Heart left ventricle (tissue), 16 donors: ENCODE results near the gene NFAT5. TPM values are rescaled to one million over a fixed set of nuclear protein-coding genes. Genes with fewer than 3 reads are reported as not detected.

Experiments used
- ATAC-seq, 4 donors: fragments of 200-7000 bp; cut with Tn5 transposase; one replicate each; pipeline ENCODE4 v1.9.1; 2020 to 2022; ENCODE audit warnings: moderate library complexity in 4 of 4, mild to moderate bottlenecking in 3 of 4, moderate number of reproducible peaks in 1 of 4
- DNase-seq, 5 donors: peaks; one replicate each; pipeline ENCODE4 v3.0.0-alpha.2; 2020
- H3K27ac ChIP-seq, 12 donors: fragments of 200-600 bp; sonication (generic) in 4 of 12; one replicate each; pipeline versions ENCODE4 v1.5.0 to v1.8.0; 2016 to 2022; ENCODE audit warnings: mild to moderate bottlenecking in 2 of 12
- H3K27me3 ChIP-seq, 9 donors: fragments of 200-600 bp; sonication (generic) in 2 of 9; one replicate each; pipeline versions ENCODE4 v1.5.1 to v1.8.0; 2016 to 2022; ENCODE audit warnings: mild to moderate bottlenecking in 3 of 9
- H3K36me3 ChIP-seq, 9 donors: fragments of 200-600 bp; sonication (generic) in 2 of 9; one replicate each; pipeline versions ENCODE4 v1.5.0 to v1.8.0; 2018 to 2022; ENCODE audit warnings: mild to moderate bottlenecking in 2 of 9
- H3K4me1 ChIP-seq, 12 donors: fragments of 200-600 bp; sonication (generic) in 4 of 12; one replicate each; pipeline versions ENCODE4 v1.5.0 to v1.8.0; 2016 to 2022; ENCODE audit warnings: mild to moderate bottlenecking in 3 of 12
- H3K4me3 ChIP-seq, 12 donors: fragments of 200-600 bp; sonication (generic) in 4 of 12; one replicate each; pipeline versions ENCODE4 v1.5.0 to v1.8.0; 2017 to 2022; ENCODE audit warnings: mild to moderate bottlenecking in 9 of 12, moderate library complexity in 4 of 12
- H3K9me3 ChIP-seq, 12 donors: fragments of 200-600 bp; sonication (generic) in 4 of 12; one replicate each; pipeline versions ENCODE4 v1.5.0 to v1.8.0; 2016 to 2022; ENCODE audit warnings: mild to moderate bottlenecking in 1 of 12
- POLR2A ChIP-seq, 2 donors: fragments of 450-650 bp; IDR thresholded peaks; one replicate each; pipeline ENCODE4 v1.6.1; 2017; ENCODE audit warnings: antibody characterized with exemption in 2 of 2, mild to moderate bottlenecking in 2 of 2, moderate library complexity in 2 of 2
- WGBS, 4 donors: extraction: QIAGEN DNeasy Blood & Tissue Kit in 2 of 4; methylation state at CpG; one replicate each; pipeline versions ENCODE4 v1.1.5 to v1.1.7; 2013 to 2018; 5-methylcytosine and 5-hydroxymethylcytosine counted together
- intact Hi-C, 10 donors: fragments of 100-400 bp; cut with DNase I; formaldehyde crosslinking; loops; one replicate each; pipeline versions ENCODE4 v1.11.1 to v1.14.2; 2022
- polyA plus RNA-seq, 2 donors: library from polyadenylated mRNA; stranded (reverse); fragments of 200-250 nt; gene quantifications; one replicate each; pipeline ENCODE4 v1.2.3, GENCODE V29; 2013
- total RNA-seq, 9 donors: library from RNA; depleted of rRNA in 2 of 9; stranded (reverse); fragments of >200 nt in 2 of 9; fragmentation: NEBNext Ultra II Directional in 3 of 9; extraction: Animal tissue kit (Norgen Biotek cat#: 25700) in 3 of 9; gene quantifications; one replicate each; pipeline versions ENCODE4 v1.1.0 to v1.2.4, GENCODE V29; 2016 to 2023
- TF ChIP-seq, protein P1 (sequence below), 12 donors: fragments of 200-600 bp; sonication (generic) in 4 of 12; IDR thresholded peaks; one replicate each; pipeline versions ENCODE4 v1.5.0 to v1.8.0; 2018 to 2022; ENCODE audit warnings: antibody characterized with exemption in 12 of 12, mild to moderate bottlenecking in 5 of 12
- donor health status: ischemic (EF 13 %, LVEDD 7.1; RV severe dilation, severe dysfunction).
- donor health status: healthy with polysubstance abuse.
- donor health status: DM: no; HTN: yes; CAD: no.
- donor health status: DM: no; HTN: no; CAD: no.
- donor health status: ischemic (EF 25% LVEDD 6.9; RV normal size, moderate dysfunction).
- donor health status: ischemic (EF 25% LVEDD 5.7; RV mildly dilated, moderate dysfunction).
- donor health status: healthy.
- donor health status: DM: yes; HTN: yes; CAD: no.
- donor health status: ischemic (EF 35%, LVEDD 5.7; RV mildly dilated, moderate dysfunction).
- donor health status: nonischemic (EF 11% LVEDD 7.7; RV severe dilation, severe dysfunction).
- donor health status: DM: yes; HTN: yes; CAD: no.
- donor health status: PGD.
- donor health status: ischemic (EF 29% LVEDD 5.4; RV normal size, mild dysfunction).
- donor health status: nonischemic (EF 23%, LVEDD 6.1; RV moderate dilation, normal function).

NFAT5 gene
- total and polyA plus RNA-seq, 11 donors: 4.9 to 30.5 (median 20.6) TPM

DNA sequence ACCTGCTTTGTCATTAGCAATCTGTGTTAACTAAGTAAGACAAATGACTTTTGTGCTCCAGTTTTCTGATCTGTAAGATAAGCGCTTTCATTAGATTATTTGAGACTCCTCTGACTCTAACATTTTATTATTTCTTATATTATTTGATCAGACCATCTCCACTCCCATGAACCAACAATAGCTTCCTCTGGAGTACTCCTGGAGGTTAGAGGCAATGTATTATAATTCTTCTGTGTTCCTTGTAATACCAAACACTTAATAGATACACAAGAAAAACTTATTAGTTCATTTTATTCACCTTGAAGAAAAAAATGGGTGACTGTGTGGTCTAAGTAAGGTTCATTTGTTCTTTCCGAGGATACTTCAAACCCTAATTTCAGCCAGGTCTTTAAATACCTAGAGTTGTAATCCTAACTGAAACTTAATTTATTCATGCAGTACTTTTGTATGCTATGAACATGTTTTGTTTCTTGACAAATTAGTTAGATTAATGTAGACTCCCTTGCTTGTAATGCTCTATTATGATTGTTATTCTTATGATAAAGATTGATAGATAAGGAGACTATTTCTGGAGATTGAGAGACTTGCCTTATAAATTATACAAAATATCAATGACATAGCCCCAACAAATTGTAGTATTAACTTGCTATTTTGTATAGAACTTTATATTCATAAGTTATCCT lies 106.7 kb downstream of the NFAT5 start:
- 90 to 97% (median 93%) methylated on average over 2 of the region's 2 CpGs for WGBS, 4 donors

DNA sequence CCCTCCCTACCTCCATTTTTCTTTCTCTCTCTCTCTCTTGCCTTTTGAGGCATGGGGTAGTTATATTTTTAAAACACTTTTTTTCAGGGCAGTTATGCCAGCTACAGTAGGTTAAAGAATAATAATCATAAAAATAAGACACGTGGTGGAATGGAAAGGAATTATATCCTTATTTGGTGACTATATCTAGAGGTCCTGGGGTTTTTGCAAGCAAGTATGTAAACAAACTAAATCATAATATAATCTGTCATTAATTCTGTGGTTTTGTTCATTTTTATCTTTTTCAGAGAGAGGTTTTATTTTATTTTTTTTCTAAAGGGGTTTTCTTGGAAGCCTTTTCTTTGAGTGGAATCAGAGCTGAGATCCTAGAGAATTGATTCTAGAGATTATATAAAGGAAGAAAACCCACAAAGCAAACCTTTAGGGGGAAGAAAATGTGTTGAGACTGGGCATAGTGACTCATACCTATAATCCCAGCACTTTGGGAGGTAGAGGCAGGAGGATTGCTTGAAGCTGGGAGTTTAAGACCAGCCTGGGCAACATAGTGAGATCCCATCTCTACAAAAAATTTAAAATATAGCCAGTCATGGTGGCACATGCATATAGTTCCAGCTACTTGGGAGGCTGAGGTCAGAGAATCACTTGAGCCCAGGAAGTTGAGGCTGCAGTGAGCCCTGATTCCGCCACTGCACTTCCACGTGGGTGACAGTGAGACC lies 107.4 kb downstream of the NFAT5 start:
- Histone ChIP-seq H3K27ac (no peak overlapping the region), H3K27me3 (no peaks in the 10 kb centered on the region), H3K4me1 (no peaks in the 10 kb centered on the region), H3K9me3 (no peaks in the 10 kb centered on the region), H3K36me3 (peaks cover 0 to 95% (median 85%) of the 10 kb centered on the region in 9 donors), H3K4me3 (no peak overlapping the region)
- DNase-seq (no peak), ATAC-seq (no peak)
- WGBS, 4 donors: 77 to 91% (median 87%) methylated on average over 3 of the region's 3 CpGs
- intact Hi-C loops: no loop called here
- no peak for TF ChIP-seq POLR2A (IDR thresholded peaks at IDR 0.05)
- TF ChIP-seq, protein P1, sequence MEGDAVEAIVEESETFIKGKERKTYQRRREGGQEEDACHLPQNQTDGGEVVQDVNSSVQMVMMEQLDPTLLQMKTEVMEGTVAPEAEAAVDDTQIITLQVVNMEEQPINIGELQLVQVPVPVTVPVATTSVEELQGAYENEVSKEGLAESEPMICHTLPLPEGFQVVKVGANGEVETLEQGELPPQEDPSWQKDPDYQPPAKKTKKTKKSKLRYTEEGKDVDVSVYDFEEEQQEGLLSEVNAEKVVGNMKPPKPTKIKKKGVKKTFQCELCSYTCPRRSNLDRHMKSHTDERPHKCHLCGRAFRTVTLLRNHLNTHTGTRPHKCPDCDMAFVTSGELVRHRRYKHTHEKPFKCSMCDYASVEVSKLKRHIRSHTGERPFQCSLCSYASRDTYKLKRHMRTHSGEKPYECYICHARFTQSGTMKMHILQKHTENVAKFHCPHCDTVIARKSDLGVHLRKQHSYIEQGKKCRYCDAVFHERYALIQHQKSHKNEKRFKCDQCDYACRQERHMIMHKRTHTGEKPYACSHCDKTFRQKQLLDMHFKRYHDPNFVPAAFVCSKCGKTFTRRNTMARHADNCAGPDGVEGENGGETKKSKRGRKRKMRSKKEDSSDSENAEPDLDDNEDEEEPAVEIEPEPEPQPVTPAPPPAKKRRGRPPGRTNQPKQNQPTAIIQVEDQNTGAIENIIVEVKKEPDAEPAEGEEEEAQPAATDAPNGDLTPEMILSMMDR (IDR thresholded peaks at IDR 0.05): no peak

More for the DNA sequence above, 106.7 kb downstream of the NFAT5 start:
- TF ChIP-seq, protein P1 (IDR thresholded peaks at IDR 0.05): no peak
- no peak for TF ChIP-seq POLR2A (IDR thresholded peaks at IDR 0.05)
- H3K27me3 ChIP-seq: no peaks in the 10 kb centered on the region
- H3K4me1 ChIP-seq: no peaks in the 10 kb centered on the region
- ATAC-seq (no peak), DNase-seq (no peak)
- H3K9me3 ChIP-seq: no peaks in the 10 kb centered on the region
- H3K4me3 ChIP-seq: no peak overlapping the region
- peaks cover 0 to 95% (median 85%) of the 10 kb centered on the region in 9 donors for H3K36me3 ChIP-seq
- H3K27ac ChIP-seq: no peak overlapping the region
- intact Hi-C loops: no loop called here

DNA sequence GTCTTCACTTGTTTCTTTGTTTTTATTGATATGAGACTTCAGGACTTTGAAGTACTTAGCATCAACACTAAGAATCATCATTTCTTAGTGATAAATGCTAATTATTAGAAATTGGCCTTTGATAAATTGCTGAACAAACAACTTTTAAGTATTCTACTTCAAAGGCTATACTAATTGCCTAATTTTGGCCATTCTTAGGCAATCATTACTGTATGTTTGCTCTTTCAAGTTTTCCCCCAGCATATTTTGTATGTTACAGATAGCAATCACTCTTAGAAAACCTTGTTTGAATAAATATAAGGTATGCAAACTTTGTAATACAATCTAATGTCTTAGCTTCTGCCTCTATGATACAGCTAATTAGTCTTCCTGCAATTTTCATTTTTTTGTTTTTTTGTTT lies 114.6 kb downstream of the NFAT5 start:
- ATAC-seq (no peak), DNase-seq (no peak)
- TF ChIP-seq POLR2A (IDR thresholded peaks at IDR 0.05): no peak
- TF ChIP-seq, protein P1 (IDR thresholded peaks at IDR 0.05): no peak
- Histone ChIP-seq H3K27ac (no peak overlapping the region), H3K36me3 (peaks cover 0 to 100% (median 95%) of the 10 kb centered on the region in 9 donors), H3K4me1 (no peaks in the 10 kb centered on the region), H3K9me3 (no peaks in the 10 kb centered on the region), H3K4me3 (no peak overlapping the region), H3K27me3 (no peaks in the 10 kb centered on the region)
- intact Hi-C loops: no loop called here

DNA sequence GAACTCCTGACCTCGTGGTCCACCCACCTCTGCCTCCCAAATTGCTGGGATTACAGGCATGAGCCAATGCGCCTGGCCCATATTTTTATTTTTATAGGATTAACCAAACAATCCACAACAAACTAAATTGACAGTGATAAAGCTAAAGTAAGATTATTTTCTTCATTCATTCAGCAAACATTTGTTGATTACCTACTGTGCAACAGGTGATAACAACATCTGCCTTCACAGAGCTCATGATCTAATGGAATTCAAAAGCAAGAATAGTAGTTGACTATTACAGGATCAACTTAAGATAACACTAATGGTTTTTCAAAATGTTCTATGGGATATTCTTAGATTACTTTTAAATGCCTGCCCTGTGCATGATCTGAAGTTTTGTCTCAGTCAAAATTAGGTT lies 122.8 kb downstream of the NFAT5 start:
- H3K4me3 ChIP-seq: no peak overlapping the region
- ATAC-seq (no peak), DNase-seq (no peak)
- H3K27ac ChIP-seq: no peak overlapping the region
- no peaks in the 10 kb centered on the region for H3K4me1 ChIP-seq
- no peak for TF ChIP-seq POLR2A (IDR thresholded peaks at IDR 0.05)
- TF ChIP-seq, protein P1 (IDR thresholded peaks at IDR 0.05): no peak
- peaks cover 4 to 93% (median 81%) of the 10 kb centered on the region in 9 donors for H3K36me3 ChIP-seq
- H3K27me3 ChIP-seq: no peaks in the 10 kb centered on the region
- intact Hi-C loops: no loop called here
- no peaks in the 10 kb centered on the region for H3K9me3 ChIP-seq
- WGBS, 4 donors: 92 to 97% (median 97%) methylated on average over 2 of the region's 2 CpGs
